ENCODE results near the gene NR6A1.

NR6A1 gene

DNA sequence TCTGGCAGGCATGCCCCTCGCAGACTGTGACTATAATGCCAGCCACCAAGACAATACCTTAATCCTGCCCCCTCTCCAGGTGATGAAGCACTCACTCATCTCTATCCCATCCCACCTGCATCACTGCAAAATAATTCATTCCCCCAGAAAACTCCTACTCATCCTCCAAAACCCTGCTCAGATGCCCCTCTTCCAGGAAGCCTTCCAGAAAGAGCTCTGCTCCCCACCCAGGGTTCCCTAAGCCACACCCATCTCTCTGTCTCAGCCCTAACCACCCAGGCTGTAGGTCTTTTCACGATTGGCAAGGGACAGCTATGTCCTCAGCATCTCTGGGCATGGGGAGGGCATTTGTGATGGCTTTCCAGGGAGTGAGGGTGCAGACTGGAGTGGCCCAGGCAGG is 281.1 kb downstream of the NR6A1 start:
- DNase-seq (ENCODE audit: extremely low read depth, insufficient read length) = no peak
- H3K27me3 ChIP-seq (replicated peaks; ENCODE audit: control insufficient read depth, insufficient read depth, low read length) = no peaks in the 10 kb centered on the region; the same call in 1 of the 2 replicates
- H3K4me3 ChIP-seq (replicated peaks; ENCODE audit: low read depth, low read length) = no peak overlapping the region
- no peaks in the 10 kb centered on the region for H3K36me3 ChIP-seq (ENCODE audit: control insufficient read depth, insufficient read depth, low read length)
- TF ChIP-seq, protein P1, sequence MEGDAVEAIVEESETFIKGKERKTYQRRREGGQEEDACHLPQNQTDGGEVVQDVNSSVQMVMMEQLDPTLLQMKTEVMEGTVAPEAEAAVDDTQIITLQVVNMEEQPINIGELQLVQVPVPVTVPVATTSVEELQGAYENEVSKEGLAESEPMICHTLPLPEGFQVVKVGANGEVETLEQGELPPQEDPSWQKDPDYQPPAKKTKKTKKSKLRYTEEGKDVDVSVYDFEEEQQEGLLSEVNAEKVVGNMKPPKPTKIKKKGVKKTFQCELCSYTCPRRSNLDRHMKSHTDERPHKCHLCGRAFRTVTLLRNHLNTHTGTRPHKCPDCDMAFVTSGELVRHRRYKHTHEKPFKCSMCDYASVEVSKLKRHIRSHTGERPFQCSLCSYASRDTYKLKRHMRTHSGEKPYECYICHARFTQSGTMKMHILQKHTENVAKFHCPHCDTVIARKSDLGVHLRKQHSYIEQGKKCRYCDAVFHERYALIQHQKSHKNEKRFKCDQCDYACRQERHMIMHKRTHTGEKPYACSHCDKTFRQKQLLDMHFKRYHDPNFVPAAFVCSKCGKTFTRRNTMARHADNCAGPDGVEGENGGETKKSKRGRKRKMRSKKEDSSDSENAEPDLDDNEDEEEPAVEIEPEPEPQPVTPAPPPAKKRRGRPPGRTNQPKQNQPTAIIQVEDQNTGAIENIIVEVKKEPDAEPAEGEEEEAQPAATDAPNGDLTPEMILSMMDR (IDR thresholded peaks at IDR 0.05; ENCODE audit: insufficient read depth, low read length, poor library complexity, severe bottlenecking) = no peak

DNA sequence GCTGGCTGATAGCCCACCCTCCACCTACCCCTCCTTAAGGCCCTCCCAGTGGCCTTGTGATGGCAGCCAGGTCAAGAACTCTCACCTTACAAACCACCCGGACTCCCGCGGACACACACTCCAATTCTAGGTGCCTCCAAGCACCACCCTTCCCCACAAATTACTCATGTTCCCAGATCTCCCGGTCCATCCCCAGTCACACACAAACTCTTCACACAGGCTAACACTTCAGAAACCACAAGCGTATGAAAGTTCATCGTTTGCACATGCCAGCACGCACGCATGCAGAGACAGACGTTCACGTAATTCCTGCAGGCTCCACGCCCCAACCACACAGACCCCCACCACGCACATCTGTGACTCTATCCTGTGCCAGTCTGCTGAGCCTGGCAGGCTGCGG is 281.9 kb downstream of the NR6A1 start:
- TF ChIP-seq, protein P1 (IDR thresholded peaks at IDR 0.05; ENCODE audit: insufficient read depth, low read length, poor library complexity, severe bottlenecking) = no peak
- no peaks in the 10 kb centered on the region for H3K36me3 ChIP-seq (ENCODE audit: control insufficient read depth, insufficient read depth, low read length)
- no peak overlapping the region for H3K4me3 ChIP-seq (replicated peaks; ENCODE audit: low read depth, low read length)
- DNase-seq (ENCODE audit: extremely low read depth, insufficient read length) = no peak
- no peaks in the 10 kb centered on the region; the same call in 1 of the 2 replicates for H3K27me3 ChIP-seq (replicated peaks; ENCODE audit: control insufficient read depth, insufficient read depth, low read length)

DNA sequence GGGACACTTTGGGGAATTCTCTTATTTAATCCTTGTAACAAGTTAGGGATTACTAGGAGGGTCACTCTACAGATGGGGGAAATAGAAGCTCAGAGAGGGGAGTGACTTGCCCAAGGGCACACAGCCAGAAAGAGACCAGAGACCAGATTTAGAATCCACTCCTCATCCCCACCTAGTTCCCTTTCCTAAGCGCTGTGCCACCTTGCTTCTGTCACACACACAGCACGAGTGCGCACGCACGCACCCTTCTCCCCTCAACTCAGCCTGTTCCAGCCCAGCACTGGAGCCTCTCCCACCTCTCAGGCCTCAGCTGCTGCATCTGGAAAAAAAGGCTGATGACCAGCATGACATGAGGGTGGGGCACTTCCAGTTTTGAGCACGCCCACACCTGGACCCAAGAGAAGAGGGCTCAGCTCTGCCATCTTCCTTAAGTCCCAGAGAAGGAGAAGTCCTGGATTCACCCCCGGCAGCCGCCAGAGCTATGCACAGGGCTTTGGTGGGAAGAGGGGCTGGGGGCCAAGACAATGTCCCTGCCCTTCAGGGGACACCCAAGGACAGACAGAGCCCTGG is 282.4 kb downstream of the NR6A1 start:
- no peak for DNase-seq (ENCODE audit: extremely low read depth, insufficient read length)
- TF ChIP-seq, protein P1 (IDR thresholded peaks at IDR 0.05; ENCODE audit: insufficient read depth, low read length, poor library complexity, severe bottlenecking) = no peak
- Histone ChIP-seq H3K4me3 (replicated peaks; ENCODE audit: low read depth, low read length) (no peak overlapping the region), H3K36me3 (ENCODE audit: control insufficient read depth, insufficient read depth, low read length) (no peaks in the 10 kb centered on the region), H3K27me3 (replicated peaks; ENCODE audit: control insufficient read depth, insufficient read depth, low read length) (no peaks in the 10 kb centered on the region; the same call in 1 of the 2 replicates)

DNA sequence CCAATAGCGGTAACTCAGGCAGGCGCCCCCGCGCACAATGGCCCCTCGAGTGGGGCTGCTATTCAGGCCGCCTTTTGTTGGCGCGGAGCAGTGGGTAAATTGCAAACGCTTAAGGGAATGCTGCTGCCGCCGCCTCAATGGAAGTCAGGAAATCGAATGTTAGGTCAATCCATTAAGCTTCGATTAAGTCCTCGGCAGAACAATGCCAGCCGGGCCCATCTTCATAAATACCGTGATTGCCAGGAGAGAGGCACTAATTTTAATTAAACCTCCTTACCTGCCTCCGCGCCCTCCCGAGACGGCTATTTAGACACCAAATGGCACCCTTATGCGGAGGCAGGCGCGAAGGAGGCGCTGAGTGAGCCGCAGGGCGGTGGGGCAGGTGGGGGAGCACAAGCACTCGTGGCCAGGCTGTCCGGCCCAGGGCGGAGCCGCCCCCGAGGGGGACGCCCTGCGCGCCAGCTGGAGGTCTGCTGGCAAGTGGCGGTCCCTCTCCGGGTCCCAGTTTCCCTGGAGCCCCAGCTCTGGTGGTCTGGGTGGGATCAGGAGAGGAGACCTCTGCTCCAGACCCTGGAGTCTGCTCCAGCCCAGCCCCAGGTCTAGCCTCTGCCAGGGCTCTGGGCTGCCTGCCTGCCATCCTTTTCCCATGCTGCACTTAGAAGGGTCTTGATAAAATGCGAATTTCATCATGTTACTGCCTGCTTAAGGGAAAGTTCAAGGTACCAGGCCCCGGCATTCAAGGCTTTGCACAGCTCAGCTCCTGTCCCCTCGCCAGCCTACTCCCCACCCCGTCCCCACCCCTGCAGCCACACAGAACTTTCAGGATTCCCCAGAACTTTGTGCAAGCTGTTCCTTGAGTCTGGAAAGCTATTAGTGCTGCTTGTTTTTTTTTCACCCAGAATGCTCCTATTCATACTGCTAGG is 283.6 kb downstream of the NR6A1 start:
- no peak overlapping the region for H3K4me3 ChIP-seq (replicated peaks; ENCODE audit: low read depth, low read length)
- no peaks in the 10 kb centered on the region for H3K36me3 ChIP-seq (ENCODE audit: control insufficient read depth, insufficient read depth, low read length)
- no peaks in the 10 kb centered on the region; the same call in 1 of the 2 replicates for H3K27me3 ChIP-seq (replicated peaks; ENCODE audit: control insufficient read depth, insufficient read depth, low read length)
- DNase-seq (ENCODE audit: extremely low read depth, insufficient read length) = no peak
- TF ChIP-seq, protein P1 (IDR thresholded peaks at IDR 0.05; ENCODE audit: insufficient read depth, low read length, poor library complexity, severe bottlenecking) = no peak

DNA sequence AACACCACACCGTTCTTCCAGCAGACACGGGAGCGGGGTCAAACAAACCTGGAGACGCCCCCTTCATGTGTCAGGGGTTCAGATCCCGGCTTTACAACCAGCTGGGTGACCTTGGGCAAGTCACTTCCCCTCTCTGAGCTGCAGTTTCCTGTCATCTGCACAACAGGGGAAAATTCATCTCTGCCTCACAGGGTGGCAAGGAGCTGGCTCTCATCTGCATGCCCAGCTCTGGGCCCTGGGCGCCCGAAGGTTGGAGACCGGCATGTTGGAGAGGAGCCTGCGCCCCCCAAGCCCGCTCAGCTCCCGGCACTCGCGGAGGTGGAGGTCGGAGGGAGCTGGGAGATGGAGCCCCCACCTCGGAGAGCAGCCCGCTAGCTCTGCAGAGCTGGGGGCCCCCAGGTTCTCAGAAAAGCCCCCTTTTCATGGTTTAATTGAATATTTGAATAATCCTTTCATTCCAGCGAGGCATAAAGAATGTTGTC is 284.3 kb downstream of the NR6A1 start:
- H3K27me3 ChIP-seq (replicated peaks; ENCODE audit: control insufficient read depth, insufficient read depth, low read length) = no peaks in the 10 kb centered on the region; the same call in 1 of the 2 replicates
- H3K36me3 ChIP-seq (ENCODE audit: control insufficient read depth, insufficient read depth, low read length) = no peaks in the 10 kb centered on the region
- TF ChIP-seq, protein P1 (IDR thresholded peaks at IDR 0.05; ENCODE audit: insufficient read depth, low read length, poor library complexity, severe bottlenecking) = no peak
- no peak overlapping the region for H3K4me3 ChIP-seq (replicated peaks; ENCODE audit: low read depth, low read length)
- no peak for DNase-seq (ENCODE audit: extremely low read depth, insufficient read length)
